Skeletal muscle satellite cell (primary cell): ENCODE data around the gene MAPT.

Experiments used
- H3K27me3 ChIP-seq: 2 replicates; pipeline ENCODE4 v1.7.0; 2013; ENCODE audit warnings: low read length; ENCODE audit not compliant: control insufficient read depth, insufficient read depth
- H3K36me3 ChIP-seq: 2 replicates; pipeline ENCODE4 v1.7.0; 2013; ENCODE audit warnings: mild to moderate bottlenecking, control low read depth, low read length; ENCODE audit not compliant: insufficient read depth
- H3K4me1 ChIP-seq: 2 replicates; pipeline ENCODE4 v1.7.0; 2013; ENCODE audit warnings: low read length; ENCODE audit not compliant: control insufficient read depth, insufficient read depth
- H3K4me2 ChIP-seq: 2 replicates; pipeline ENCODE4 v1.7.0; 2013; ENCODE audit warnings: mild to moderate bottlenecking, low read length
- H3K4me3 ChIP-seq: 2 replicates; pipeline ENCODE4 v1.7.0; 2013; ENCODE audit warnings: low read length
- H3K9ac ChIP-seq: 2 replicates; pipeline ENCODE4 v1.7.0; 2013; ENCODE audit warnings: mild to moderate bottlenecking, low read depth, low read length, moderate library complexity
- H3K9me3 ChIP-seq: replicated peaks from 2 replicates; pipeline ENCODE4 v1.7.0; 2013; ENCODE audit warnings: mild to moderate bottlenecking, control low read depth, low read length

The MAPT gene

GRCh38 chr17:45977506-45977824, 83.1 kb downstream of the MAPT start:
- no peak overlapping the region for H3K9ac ChIP-seq
- no peak overlapping the region for H3K4me3 ChIP-seq

GRCh38 chr17:45977976-45978626, 83.7 kb downstream of the MAPT start:
- no peak overlapping the region for H3K4me3 ChIP-seq
- no peak overlapping the region for H3K4me2 ChIP-seq
- peaks cover 61% of the 10 kb centered on the region for H3K27me3 ChIP-seq
- no peaks in the 10 kb centered on the region for H3K9me3 ChIP-seq
- H3K4me1 ChIP-seq, result no peaks in the 10 kb centered on the region
- H3K36me3 ChIP-seq, result no peaks in the 10 kb centered on the region
- no peak overlapping the region for H3K9ac ChIP-seq

More at GRCh38 chr17:45977506-45977824, 83.1 kb downstream of the MAPT start:
- Histone ChIP-seq H3K4me1 (no peaks in the 10 kb centered on the region), H3K4me2 (no peak overlapping the region), H3K36me3 (no peaks in the 10 kb centered on the region), H3K27me3 (peaks cover 67% of the 10 kb centered on the region), H3K9me3 (no peaks in the 10 kb centered on the region)

GRCh38 chr17:45979137-45979536, 84.8 kb downstream of the MAPT start:
- Histone ChIP-seq H3K27me3 (peaks cover 50% of the 10 kb centered on the region), H3K4me1 (no peaks in the 10 kb centered on the region), H3K9me3 (no peaks in the 10 kb centered on the region), H3K36me3 (no peaks in the 10 kb centered on the region), H3K4me2 (no peak overlapping the region), H3K9ac (no peak overlapping the region), H3K4me3 (no peak overlapping the region)

- Histone ChIP-seq H3K36me3 (no peaks in the 10 kb centered on the region), H3K4me2 (no peak overlapping the region), H3K27me3 (peaks cover 35% of the 10 kb centered on the region), H3K9me3 (no peaks in the 10 kb centered on the region), H3K9ac (no peak overlapping the region), H3K4me3 (no peak overlapping the region), H3K4me1 (no peaks in the 10 kb centered on the region)
These were observed 86.5 kb downstream of the MAPT start for GRCh38 chr17:45980855-45981254.

- Histone ChIP-seq H3K4me3 (no peak overlapping the region), H3K36me3 (no peaks in the 10 kb centered on the region), H3K9ac (no peak overlapping the region), H3K9me3 (no peaks in the 10 kb centered on the region), H3K4me1 (no peaks in the 10 kb centered on the region), H3K27me3 (peaks cover 35% of the 10 kb centered on the region), H3K4me2 (no peak overlapping the region)
These were observed 87.0 kb downstream of the MAPT start for GRCh38 chr17:45981306-45981705.

- H3K9ac ChIP-seq, result no peak overlapping the region
- H3K4me2 ChIP-seq, result no peak overlapping the region
- no peaks in the 10 kb centered on the region for H3K36me3 ChIP-seq
- no peak overlapping the region for H3K4me3 ChIP-seq
- no peaks in the 10 kb centered on the region for H3K4me1 ChIP-seq
- peaks cover 31% of the 10 kb centered on the region for H3K27me3 ChIP-seq
- H3K9me3 ChIP-seq, result no peaks in the 10 kb centered on the region
These were observed 88.6 kb downstream of the MAPT start for GRCh38 chr17:45982791-45983613.

- Histone ChIP-seq H3K4me2 (no peak overlapping the region), H3K9me3 (no peaks in the 10 kb centered on the region), H3K9ac (no peak overlapping the region), H3K4me3 (no peak overlapping the region), H3K4me1 (no peaks in the 10 kb centered on the region), H3K36me3 (no peaks in the 10 kb centered on the region), H3K27me3 (peaks cover 30% of the 10 kb centered on the region)
These were observed 89.4 kb downstream of the MAPT start for GRCh38 chr17:45983614-45984310.

GRCh38 chr17:45984368-45984767, 90.0 kb downstream of the MAPT start:
- Histone ChIP-seq H3K36me3 (no peaks in the 10 kb centered on the region), H3K27me3 (peaks cover 30% of the 10 kb centered on the region)

GRCh38 chr17:45985447-45985846, 91.1 kb downstream of the MAPT start:
- Histone ChIP-seq H3K4me2 (no peak overlapping the region), H3K9me3 (no peaks in the 10 kb centered on the region), H3K9ac (no peak overlapping the region), H3K36me3 (no peaks in the 10 kb centered on the region), H3K4me3 (no peak overlapping the region), H3K27me3 (peaks cover 35% of the 10 kb centered on the region), H3K4me1 (no peaks in the 10 kb centered on the region)

More at GRCh38 chr17:45984368-45984767, 90.0 kb downstream of the MAPT start:
- no peaks in the 10 kb centered on the region for H3K9me3 ChIP-seq
- no peak overlapping the region for H3K9ac ChIP-seq
- H3K4me3 ChIP-seq, result no peak overlapping the region
- H3K4me2 ChIP-seq, result no peak overlapping the region
- H3K4me1 ChIP-seq, result no peaks in the 10 kb centered on the region

GRCh38 chr17:45986056-45986455, 91.7 kb downstream of the MAPT start:
- Histone ChIP-seq H3K27me3 (peaks cover 29% of the 10 kb centered on the region), H3K4me3 (no peak overlapping the region), H3K4me1 (no peaks in the 10 kb centered on the region), H3K9ac (no peak overlapping the region), H3K4me2 (no peak overlapping the region), H3K36me3 (no peaks in the 10 kb centered on the region), H3K9me3 (no peaks in the 10 kb centered on the region)

GRCh38 chr17:45987706-45988105, 93.4 kb downstream of the MAPT start:
- Histone ChIP-seq H3K27me3 (peaks cover 26% of the 10 kb centered on the region), H3K4me1 (no peaks in the 10 kb centered on the region), H3K4me2 (no peak overlapping the region), H3K9ac (no peak overlapping the region), H3K9me3 (no peaks in the 10 kb centered on the region), H3K4me3 (no peak overlapping the region), H3K36me3 (no peaks in the 10 kb centered on the region)
